ENCODE results near the gene RNASE8. TPM values are rescaled to one million over a fixed set of nuclear protein-coding genes. Genes with fewer than 3 reads are reported as not detected.

RNASE8 gene
- total RNA-seq, 1 donor from 2014 or later: not detected

DNA sequence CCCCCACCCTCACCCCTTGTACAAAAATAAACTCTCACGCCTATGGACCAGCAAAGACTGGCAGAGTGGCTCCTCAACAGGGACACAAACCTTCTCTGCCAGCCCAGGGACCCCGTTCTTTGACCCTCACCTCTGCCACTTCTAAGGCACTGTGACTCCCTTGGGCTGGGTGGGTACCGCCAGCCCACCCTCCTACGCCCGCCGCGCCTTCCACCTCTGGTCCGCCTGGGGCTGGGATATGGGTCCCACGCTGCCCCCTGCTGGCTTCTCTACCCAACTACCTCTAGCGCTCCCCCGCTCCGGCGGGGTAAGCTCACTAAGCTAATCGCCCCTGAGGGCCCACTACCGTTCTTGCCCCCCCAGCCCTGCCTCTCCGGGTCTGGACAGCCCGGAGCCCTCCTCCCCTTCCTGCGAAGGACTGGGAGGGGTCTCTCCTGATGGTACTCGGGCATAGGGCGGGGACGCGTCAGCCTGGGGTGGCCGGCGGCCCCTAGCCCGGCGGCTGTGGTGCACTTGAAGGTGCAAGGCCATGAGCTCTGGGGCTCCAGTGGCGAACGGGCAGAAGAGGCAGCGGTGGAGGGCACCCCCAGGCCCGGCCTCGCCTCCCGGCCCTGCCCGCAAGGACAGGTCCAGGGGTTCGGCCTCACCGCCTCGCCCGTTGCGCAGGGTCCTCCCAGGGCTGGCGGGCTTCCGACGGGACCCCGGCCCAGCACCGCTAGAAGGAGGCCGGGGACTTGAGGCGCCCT is 32.7 kb downstream of the RNASE8 start:
- Mint-ChIP-seq H3K4me1 (ENCODE audit: low read depth) (peaks cover 43% of the 10 kb centered on the region), H3K36me3 (ENCODE audit: low read depth) (peaks cover 31% of the 10 kb centered on the region), H3K27ac (ENCODE audit: unreplicated experiment) (peak overlapping the region; percentile 68), H3K4me3 (ENCODE audit: unreplicated experiment) (no peak overlapping the region), H3K9me3 (ENCODE audit: low read depth) (no peaks in the 10 kb centered on the region), H3K27me3 (ENCODE audit: low read depth) (no peaks in the 10 kb centered on the region)
- TF ChIP-seq, protein P1, sequence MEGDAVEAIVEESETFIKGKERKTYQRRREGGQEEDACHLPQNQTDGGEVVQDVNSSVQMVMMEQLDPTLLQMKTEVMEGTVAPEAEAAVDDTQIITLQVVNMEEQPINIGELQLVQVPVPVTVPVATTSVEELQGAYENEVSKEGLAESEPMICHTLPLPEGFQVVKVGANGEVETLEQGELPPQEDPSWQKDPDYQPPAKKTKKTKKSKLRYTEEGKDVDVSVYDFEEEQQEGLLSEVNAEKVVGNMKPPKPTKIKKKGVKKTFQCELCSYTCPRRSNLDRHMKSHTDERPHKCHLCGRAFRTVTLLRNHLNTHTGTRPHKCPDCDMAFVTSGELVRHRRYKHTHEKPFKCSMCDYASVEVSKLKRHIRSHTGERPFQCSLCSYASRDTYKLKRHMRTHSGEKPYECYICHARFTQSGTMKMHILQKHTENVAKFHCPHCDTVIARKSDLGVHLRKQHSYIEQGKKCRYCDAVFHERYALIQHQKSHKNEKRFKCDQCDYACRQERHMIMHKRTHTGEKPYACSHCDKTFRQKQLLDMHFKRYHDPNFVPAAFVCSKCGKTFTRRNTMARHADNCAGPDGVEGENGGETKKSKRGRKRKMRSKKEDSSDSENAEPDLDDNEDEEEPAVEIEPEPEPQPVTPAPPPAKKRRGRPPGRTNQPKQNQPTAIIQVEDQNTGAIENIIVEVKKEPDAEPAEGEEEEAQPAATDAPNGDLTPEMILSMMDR (IDR thresholded peaks at IDR 0.05): peak; percentile 79
- no peak for DNase-seq (ENCODE audit: low spot score)

- Mint-ChIP-seq H3K36me3 (ENCODE audit: low read depth) (peaks cover 25% of the 10 kb centered on the region), H3K27ac (ENCODE audit: unreplicated experiment) (no peak overlapping the region)
Measured at GRCh38 chr14:21090940-21091663, 33.5 kb downstream of the RNASE8 start.

DNA sequence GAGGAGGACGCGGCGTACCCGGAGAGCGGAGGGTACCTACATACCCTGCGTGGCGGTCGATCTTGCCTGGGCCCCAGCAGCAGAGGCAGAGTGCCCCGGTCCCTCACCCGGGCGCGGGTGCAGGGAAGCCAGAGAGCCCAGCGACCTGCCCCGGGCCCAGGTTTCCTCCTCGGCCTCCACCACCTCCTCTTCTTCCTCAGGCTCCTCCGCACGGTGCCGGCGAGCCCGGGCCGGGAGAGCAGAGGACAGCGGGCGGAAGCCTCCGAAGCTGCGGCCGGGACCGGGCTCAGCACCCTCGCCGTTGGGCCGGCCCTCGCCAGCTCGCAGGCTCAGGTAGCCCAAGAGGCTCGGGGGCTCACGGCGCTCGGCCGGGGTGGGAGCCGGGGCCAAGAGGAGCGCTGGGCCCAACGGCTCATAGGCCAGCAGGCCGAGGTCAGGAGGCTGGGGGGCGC is 34.2 kb downstream of the RNASE8 start:
- Mint-ChIP-seq H3K36me3 (ENCODE audit: low read depth) (peaks cover 19% of the 10 kb centered on the region), H3K4me3 (ENCODE audit: unreplicated experiment) (no peak overlapping the region), H3K27ac (ENCODE audit: unreplicated experiment) (no peak overlapping the region), H3K4me1 (ENCODE audit: low read depth) (peaks cover 46% of the 10 kb centered on the region), H3K9me3 (ENCODE audit: low read depth) (no peaks in the 10 kb centered on the region), H3K27me3 (ENCODE audit: low read depth) (no peaks in the 10 kb centered on the region)
- TF ChIP-seq, protein P1 (IDR thresholded peaks at IDR 0.05): no peak
- DNase-seq (ENCODE audit: low spot score): no peak

More at GRCh38 chr14:21090940-21091663, 33.5 kb downstream of the RNASE8 start:
- no peak for DNase-seq (ENCODE audit: low spot score)
- Mint-ChIP-seq H3K9me3 (ENCODE audit: low read depth) (no peaks in the 10 kb centered on the region), H3K4me1 (ENCODE audit: low read depth) (peaks cover 50% of the 10 kb centered on the region), H3K4me3 (ENCODE audit: unreplicated experiment) (no peak overlapping the region), H3K27me3 (ENCODE audit: low read depth) (no peaks in the 10 kb centered on the region)
- TF ChIP-seq, protein P1 (IDR thresholded peaks at IDR 0.05): no peak

DNA sequence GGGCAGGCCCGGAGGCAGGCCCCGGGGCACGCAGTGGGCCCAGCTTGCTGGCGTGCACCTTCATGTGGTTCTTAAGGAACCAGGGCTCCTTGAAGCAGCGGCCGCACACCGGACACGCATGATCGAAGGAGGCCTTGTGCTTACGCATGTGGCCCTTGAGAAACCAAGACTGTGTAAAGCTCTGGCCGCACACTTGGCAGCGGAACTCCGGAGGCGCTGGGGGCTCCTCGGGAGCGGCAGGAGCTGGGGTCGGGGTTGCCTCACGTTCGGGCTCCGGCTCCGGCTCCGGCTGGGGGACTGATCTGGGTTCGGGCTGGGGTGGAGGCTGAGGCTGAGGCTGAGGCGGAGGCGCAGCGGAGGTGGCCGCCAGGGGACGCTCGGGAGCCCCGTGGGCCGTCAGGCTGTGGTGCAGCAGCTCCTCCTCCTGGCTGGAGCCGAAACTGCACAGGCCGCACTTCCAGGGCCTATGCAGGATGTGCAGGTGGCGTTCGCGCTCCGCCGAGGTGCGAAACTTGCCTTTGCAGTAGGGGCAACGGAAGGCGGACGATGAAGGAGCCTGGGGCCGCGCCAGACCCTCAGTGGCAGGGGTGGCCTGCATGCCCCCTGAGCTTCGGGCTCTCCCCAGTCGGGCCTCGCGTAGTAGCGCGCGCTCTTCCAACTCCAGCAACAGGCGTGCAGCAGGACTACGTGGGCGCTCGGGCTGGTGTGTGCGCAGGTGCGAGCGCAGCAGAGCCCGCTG is 34.8 kb downstream of the RNASE8 start:
- H3K36me3 Mint-ChIP-seq (ENCODE audit: low read depth): peaks cover 19% of the 10 kb centered on the region

More for the DNA sequence above, 34.8 kb downstream of the RNASE8 start:
- DNase-seq (ENCODE audit: low spot score): no peak
- Mint-ChIP-seq H3K4me1 (ENCODE audit: low read depth) (peaks cover 46% of the 10 kb centered on the region), H3K4me3 (ENCODE audit: unreplicated experiment) (no peak overlapping the region), H3K27me3 (ENCODE audit: low read depth) (no peaks in the 10 kb centered on the region), H3K27ac (ENCODE audit: unreplicated experiment) (peak overlapping the region; percentile 36), H3K9me3 (ENCODE audit: low read depth) (no peaks in the 10 kb centered on the region)
- TF ChIP-seq, protein P1 (IDR thresholded peaks at IDR 0.05): peak; percentile 100

All from chondrocyte (in vitro differentiated cells).